Keratinocyte (primary cell): ENCODE data around the gene PAX2.

Experiments used
- CTCF ChIP-seq, 3 experiments: IDR thresholded peaks in 1 of 3; conservative IDR thresholded peaks in 1 of 3; optimal IDR thresholded peaks in 1 of 3; 2 replicates in 2 of 3; 3 replicates in 1 of 3; pipeline versions ENCODE3 to v1.5.1; 2011; ENCODE audit warnings: low read length in 3 of 3, mild to moderate bottlenecking in 3 of 3, moderate library complexity in 2 of 3, control low read depth in 1 of 3, inconsistent platforms in 1 of 3; ENCODE audit not compliant: insufficient read depth in 2 of 3; ENCODE audit errors: extremely low read depth in 1 of 3
- EZH2 ChIP-seq: IDR thresholded peaks from one replicate; pipeline ENCODE4 v1.6.1; 2012; ENCODE audit warnings: inconsistent platforms, mild to moderate bottlenecking, low read length, moderate library complexity

- TF ChIP-seq CTCF (optimal IDR thresholded peaks at IDR 0.05 in 1 of 3, IDR thresholded peaks at IDR 0.05 in 1 of 3, conservative IDR thresholded peaks at IDR 0.05 in 1 of 3; ENCODE audit: extremely low read depth in 1 of 3, insufficient read depth in 2 of 3, low read length in 3 of 3): peak in 1 of 3 experiments; percentile 19
- TF ChIP-seq EZH2: peak; percentile 100
These were observed 82.7 kb downstream of the PAX2 start for GRCh38 chr10:100827819-100828737.
